Measurements from ENCODE around the gene ZNF441.
A peak's percentile ranks its signal among the peaks of the same experiment; 100 is the strongest.
"Not testable (repeated sequence)": the region's sequence is repeated elsewhere in the genome, so short reads cannot be mapped to it uniquely, and the experiment has no call there.

Gene ZNF441

DNA sequence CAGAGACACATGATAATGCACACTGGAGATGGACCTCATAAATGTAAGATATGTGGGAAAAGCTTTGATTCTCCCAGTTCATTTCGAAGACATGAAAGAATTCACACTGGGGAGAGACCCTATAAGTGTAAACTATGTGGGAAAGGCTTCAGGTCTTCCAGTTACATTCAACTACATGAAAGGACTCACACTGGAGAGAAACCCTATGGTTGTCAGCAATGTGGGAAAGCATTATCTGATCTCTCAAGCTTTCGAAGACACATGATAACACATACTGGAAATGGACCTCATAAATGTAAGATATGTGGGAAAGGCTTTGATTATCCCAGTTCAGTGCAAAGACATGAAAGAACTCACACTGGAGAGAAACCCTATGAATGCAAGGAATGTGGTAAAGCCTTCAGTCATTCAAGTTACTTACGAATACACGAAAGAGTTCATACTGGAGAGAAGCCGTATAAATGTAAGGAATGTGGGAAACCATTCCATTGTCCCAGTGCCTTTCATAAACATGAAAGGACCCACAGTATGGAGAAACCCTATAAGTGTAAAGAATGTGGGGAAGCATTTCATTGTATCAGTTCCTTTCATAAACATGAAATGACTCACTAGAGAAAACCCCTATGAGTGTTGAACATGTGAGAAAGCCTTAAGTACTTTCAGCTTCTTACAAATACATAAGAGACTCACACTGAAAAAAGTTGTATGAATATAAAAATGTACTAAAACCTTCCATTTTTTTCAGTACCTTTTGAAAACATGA, 14.7 kb downstream of the ZNF441 start:
- DNase-seq, result no peak

DNA sequence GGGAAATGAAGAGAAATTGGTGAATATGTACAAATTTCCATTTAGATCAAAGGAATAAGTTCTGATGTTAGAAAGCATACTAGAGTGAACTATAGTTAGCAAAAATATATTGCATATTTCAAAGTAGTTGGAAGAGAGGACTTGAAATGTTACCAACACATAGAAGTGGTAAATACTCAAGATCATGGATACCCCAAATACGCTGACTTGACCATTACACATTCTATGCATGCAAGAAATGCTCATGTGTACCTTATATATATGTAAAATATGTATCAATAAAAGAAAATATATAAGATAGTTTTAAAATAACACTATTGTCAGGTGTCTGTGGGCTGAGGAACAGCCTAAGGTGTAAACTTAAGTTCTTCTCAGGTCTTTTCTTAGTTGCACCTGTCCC, 17.0 kb downstream of the ZNF441 start:
- DNase-seq, result no peak

DNA sequence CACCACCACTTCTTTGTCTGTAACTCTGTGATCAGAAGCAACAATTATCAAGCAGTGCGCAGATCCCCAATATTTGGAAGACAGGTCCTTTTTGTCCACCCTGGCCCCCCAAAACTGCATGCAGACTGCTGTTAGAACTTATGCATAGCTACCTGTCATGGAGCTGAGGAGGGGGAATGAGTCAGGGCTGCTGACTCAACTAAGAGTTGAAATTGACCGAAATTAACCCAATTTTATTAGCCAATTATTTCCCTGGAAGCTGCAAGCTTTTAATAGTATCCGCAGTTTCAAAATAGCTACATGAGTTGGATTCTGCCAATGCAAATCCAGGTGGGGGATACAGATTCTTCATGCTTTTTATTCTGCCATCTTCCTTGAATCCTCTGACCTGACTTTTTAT, 17.6 kb downstream of the ZNF441 start:
- DNase-seq, result no peak

DNA sequence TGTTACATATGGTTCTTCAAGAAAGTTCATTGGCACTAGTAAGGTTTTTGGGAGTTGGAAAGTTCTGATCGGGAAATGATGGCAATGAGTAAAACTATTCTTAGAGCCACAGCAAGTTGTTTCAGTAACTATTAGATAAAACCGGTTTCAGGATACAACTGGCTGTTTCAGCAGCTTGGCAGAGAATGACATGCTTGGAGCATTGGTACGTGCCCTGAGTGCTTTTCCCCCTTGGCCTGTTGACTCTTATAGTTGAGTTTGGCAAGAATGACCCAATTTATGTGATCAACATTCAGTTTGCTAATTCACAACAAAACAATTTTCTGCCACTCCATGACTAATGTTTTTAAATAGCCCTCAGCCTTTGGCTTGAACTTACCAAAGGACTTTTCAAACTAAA, 20.7 kb downstream of the ZNF441 start:
- DNase-seq, result no peak

DNA sequence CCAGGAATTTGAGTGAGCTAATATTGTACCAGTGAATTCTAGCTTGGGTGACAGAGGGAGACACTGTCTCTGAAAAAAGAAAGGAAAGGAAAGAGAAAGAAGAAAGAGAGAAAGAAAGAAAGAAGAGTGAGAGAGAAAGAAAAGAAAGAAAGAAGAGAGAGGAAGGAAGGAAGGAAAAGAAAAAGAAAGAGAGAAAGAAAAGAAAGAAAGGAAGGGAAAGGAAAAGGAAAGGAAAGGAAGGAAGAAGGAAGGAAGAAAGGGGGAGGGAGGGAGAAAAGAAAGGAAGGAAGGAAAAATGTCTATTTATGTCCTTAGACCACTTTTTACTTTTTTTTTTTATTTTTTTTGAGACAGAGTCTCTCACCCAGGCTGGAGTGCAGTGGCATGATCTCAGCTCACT, 26.1 kb downstream of the ZNF441 start:
- no peak for DNase-seq

DNA sequence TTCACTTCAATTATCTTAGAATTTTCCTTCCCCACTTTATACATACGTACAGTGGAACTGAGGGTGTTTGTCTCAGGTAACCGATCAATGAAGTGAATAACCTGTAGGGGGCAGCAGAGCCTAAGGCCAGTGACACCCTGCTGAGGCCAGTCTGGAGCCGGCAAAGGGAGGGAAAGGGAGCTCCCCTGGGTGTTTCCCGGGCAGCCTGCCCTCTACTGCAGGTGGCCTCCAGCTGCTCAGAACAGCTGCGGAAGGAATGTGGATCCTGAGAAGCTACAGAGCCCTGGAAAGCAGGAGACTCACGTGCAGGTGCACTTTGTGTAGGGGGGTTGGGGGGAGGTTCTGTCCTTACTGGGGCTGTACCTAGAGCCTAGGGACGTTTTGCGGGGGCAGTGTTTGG, 30.7 kb downstream of the ZNF441 start:
- DNase-seq, result peak; percentile 84 to 86

DNA sequence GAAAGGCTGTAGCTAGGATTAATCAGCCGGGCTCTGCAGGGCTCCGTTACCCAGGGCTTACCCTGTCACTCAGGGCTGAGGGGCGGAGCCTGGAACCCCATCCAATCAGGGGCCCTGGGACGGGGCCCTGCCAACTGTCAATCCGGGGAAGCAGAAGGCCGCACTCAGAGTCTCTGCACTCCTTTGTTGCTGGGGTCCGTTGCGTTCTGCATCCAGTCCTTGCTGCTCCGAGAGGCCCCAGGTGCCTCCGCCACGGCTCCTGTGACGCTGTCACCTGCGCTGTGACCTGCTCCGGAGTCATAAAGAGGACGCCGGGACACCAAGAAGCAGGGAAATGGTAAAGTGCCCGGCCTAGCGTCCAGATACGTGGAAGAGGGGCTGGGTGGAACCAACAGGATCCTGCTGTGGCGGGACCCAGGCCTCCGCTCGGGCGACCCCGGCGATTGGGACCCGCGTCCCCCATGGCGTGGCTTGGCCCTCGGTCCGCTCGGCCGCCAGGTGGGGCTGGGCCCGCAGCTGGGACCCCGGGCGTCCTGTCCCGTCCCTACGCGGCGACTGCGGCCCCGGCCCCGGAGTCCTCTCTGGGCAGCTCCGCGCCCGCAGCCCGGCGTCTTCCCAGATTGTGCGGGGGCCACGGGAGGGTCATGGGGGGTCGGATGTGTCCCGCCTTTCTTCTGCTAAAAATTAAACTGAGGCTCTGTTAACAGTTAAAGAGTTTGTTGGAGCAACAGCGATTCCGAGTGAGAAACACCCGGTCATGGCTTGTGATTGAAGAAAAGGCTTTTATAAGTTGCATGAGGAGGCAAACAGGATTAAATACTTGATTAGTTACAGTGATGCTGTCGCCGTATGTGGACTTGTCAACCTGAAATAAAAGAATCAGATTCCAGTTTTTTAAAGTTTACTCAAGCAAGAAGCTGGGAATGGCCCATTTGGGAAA, 31.9 kb downstream of the ZNF441 start, which contains the start of gene ZNF491:
Gene ZNF491, plus strand, starts transcription at position 133 of the 940 bp plus-strand sequence. CDS start 7,431 bp downstream, outside the sequence.
- peak; percentile 93 to 94 for DNase-seq

DNA sequence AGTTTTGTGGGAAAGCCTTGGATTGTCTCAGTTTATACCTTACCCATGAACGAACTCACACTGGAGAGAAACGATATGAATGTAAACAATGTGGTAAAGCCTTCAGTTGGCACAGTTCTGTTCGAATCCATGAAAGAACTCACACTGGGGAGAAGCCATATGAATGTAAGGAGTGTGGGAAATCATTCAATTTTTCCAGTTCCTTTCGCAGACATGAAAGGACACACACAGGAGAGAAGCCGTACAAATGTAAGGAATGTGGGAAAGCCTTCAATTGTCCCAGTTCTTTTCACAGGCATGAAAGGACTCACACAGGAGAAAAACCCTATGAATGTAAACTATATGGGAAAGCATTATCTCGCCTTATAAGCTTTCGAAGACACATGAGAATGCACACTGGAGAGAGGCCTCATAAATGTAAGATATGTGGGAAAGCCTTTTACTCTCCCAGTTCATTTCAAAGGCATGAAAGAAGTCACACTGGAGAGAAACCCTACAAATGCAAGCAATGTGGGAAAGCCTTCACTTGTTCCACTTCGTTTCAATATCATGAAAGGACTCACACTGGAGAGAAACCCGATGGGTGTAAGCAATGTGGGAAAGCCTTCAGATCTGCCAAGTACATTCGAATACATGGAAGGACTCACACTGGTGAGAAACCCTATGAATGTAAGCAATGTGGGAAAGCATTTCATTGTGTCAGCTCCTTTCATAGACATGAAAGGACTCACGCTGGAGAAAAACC, 39.7 kb downstream of the ZNF441 start:
- DNase-seq, result no peak

DNA sequence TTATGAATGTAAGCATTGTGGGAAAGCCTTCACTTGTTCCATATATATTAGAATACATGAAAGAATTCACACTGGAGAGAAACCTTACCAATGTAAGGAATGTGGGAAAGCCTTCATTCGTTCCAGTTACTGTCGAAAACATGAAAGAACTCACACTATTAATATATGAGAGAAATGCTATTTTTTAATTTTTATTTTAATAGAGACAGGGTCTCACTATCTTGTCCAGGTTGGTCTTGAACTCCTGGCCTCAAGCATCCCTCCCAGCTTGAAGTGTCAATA, 40.2 kb downstream of the ZNF441 start:
- DNase-seq, result no peak

DNA sequence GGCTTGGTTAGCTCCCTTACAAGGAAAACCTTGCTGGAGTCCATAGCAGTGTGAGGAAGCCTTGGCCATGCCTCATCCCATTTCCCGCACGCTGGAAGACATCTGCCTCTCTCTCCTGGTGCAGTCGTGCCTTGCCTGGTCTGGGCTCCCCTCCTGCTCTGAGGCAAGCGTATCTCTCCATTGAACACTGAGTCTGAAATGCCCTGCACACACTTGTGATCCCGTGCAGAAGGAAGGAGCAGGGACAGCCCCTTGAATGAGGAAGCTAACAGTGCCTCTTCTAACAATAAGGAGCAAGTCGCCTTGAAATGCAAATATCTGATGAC, 46.9 kb downstream of the ZNF441 start:
- DNase-seq, result peak in 1 of 2 experiments; percentile 84

DNA sequence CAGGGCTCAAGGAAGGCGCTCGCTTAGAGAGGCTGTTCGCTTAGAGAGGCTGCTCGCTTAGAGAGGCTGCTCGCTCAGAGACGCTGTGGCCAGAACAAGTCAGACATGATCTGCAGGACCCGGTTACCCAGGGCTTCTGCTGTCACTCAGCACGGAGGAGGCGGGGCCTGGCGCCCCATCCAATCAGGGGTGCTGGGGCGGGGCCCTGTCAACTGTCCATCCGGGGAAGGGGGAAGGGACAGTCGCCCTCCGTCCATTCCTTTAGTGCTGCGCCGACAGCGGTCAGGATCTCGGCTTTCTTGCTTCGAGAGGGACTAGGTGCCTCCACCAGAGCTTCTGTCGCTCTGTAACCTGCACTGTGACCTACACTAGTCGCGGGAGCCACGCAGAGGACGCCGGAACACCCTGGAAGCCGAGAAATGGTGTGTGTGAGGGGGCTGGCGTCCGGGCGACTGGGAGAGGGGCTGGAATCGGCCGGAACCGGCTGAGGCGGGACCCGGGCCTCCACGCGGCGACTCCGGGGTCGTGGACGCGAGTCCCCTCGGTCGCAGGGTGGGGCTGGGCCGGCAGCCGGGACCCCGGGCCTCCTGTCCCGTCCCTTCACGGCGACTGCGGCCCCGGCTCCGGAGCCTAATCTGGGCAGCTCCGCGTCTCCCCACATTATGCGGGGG, 47.4 kb downstream of the ZNF441 start, which contains the start of gene ZNF440:
Gene ZNF440, plus strand, starts transcription at position 245 of the 671 bp plus-strand sequence. Its CDS starts 175 bp downstream, at position 420.
- peak; percentile 87 to 90 for DNase-seq

DNA sequence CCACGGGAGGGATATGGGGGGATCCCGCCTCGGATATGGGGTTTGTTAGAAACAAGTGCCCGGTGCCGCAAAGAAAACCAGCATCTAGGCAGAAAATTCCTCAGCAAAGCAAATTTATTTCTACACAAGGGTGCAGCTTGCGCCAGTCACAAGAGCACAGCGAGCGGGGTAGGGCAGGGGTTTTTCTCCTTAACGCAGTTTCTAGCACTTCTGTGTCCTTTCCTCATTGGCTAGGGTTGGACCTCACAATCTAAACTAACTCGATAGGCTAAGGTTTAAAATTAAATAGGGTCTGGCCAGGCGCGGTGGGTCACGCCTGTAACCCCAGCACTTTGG, 47.9 kb downstream of the ZNF441 start:
- DNase-seq, result peak in 1 of 2 experiments; percentile 8

DNA sequence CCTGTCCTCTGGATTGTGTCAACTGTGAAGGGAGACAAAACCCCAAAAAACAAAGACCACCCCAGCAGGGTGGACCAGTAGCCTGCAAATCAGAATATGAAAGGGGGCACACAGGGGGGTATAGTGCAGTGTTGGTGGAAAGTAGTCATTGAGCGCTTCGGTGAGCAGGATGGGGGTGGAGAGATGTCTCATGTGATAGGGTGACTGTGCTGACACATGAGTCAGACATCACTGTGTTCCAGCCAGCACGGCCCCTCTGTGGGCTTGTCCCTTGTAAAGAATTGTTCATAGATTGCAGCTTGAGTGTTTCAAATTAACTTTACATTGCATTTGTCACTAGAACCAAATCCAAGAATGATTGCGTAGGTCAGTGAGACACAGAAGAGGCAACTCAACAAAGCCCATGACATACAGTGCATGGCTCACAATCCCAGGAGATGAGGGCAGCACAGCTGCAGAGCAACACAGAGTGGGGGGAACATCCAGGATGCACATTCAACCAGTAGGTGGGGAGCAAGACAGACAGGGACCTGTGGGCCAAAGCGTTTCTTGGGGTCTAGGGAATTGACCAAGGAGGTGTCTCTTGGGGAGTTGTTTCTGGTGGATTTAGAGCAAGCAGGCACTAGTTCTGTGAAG, 54.8 kb downstream of the ZNF441 start:
- DNase-seq, result no peak

DNA sequence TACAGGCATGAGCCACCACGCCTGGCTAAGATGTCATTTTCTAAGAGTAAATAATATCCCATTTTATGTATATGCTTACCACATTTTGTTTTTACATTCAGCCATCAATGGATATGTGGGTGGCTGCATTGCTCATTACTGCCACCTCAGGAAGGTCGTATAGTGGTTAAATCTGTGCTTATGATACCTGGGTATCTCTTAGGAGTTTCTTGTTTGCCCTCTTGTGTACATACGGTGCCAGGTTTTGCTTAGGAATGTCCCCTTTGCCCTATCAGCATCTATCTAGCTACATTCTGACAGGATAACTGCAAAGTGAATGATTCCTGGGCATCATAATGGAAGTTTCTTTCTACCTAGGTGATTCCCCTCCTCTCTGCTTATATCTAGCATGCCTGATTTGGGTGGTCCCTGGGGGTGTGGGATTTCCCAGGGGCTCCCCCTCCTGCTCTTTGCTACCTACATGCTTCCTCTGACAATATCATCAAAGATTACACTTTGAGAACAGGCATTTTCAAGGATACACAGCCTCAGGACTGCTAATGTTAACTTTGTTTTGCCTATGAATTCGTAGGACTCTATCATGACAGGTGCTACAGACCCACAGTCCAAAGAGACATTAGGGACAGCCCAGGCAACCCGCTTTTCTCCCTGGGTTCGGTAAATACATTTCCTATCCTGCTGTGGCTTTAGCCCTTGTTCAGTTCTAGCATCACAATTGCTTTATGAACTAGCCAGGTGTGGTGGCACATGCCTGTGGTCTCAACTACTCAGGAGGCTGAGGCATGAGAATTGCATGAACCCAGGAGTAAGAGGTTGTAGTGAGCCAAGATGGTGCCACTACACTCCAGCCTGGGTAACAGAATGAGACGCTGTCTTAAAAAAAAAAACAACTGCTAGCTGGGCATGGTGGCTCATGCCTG, 62.4 kb downstream of the ZNF441 start:
- not testable (repeated sequence) for DNase-seq

DNA sequence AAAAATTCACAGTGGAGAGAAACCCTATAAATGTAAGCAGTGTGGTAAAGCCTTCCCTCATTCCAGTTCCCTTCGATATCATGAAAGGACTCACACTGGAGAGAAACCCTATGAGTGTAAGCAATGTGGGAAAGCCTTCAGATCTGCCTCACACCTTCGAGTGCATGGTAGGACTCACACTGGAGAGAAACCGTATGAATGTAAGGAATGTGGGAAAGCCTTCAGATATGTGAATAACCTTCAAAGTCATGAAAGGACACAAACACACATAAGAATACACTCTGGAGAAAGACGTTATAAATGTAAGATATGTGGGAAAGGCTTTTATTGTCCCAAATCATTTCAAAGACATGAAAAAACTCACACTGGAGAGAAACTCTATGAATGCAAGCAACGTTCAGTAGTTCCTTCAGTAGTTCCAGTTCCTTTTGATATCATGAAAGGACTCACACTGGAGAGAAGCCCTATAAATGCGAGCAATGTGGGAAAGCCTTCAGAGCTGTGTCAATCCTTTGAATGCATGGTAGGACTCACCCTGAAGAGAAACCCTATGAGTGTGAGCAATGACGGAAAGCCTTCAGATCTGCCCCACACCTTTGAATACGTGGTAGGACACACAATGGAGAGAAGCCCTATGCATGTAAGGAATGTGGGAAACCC, 65.6 kb downstream of the ZNF441 start:
- DNase-seq, result no peak

DNA sequence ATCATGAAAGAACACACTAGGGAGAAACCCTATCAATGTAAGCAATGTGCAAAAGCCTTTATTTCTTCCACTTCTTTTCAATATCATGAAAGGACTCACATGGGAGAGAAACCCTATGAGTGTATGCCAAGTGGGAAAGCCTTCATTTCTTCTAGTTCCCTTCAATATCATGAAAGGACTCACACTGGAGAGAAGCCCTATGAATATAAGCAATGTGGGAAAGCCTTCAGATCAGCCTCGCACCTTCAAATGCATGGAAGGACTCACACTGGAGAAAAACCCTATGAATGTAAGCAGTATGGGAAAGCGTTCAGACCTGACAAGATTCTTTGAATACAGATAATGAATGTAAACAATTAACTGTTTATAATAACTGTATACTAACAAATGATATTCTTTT, 66.7 kb downstream of the ZNF441 start:
- DNase-seq, result no peak
